Lung microvascular endothelial cell (primary cell): Measurements from ENCODE around the gene TXNDC17. TPM values are rescaled to one million over a fixed set of nuclear protein-coding genes. Genes with fewer than 3 reads are reported as not detected.
"Not testable (repeated sequence)": the region's sequence is repeated elsewhere in the genome, so short reads cannot be mapped to it uniquely, and the experiment has no call there.

Source experiments
- DNase-seq, 2 donors: peaks; one replicate each; pipeline versions ENCODE4 v3.0.0 to v3.0.0-alpha.2; 2010; ENCODE audit warnings: low read depth in 2 of 2
- total RNA-seq: library from RNA; depleted of rRNA; stranded (reverse); fragments of >200 nt; gene quantifications from 2 replicates; pipeline ENCODE4 v1.2.1, GENCODE V29; 2014

Gene TXNDC17
- total RNA-seq, 1 donor from 2014 or later = 73.2 TPM

DNA sequence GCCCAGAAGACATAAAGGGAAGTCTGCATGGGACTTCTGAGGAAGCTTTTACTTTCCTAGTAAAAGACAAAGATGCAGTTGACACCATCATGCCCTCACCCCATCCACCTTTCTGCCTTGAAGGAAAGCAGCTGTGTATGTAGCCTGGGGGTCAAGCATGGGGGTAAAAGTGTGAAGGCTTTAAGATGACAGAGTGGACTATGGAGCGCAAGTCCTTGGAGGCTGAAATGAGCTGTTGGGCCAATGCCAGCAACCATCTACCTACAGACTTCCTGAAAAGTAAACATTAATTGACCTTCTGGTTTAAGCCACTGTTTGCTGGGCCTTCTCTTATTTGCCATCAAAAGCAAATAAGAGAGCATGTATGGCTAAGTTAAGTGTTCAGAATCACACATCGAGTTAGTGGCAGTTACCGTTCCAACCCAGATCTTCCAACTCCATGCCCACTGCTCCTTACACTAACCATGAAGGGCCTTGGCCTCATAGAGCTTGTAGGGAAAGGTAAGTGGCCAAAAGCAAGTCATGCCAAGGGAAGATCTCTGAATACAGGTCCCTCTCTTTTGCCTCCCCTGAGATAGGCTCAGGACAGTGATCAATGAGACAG is 42.3 kb downstream of the TXNDC17 start:
- no peak for DNase-seq

DNA sequence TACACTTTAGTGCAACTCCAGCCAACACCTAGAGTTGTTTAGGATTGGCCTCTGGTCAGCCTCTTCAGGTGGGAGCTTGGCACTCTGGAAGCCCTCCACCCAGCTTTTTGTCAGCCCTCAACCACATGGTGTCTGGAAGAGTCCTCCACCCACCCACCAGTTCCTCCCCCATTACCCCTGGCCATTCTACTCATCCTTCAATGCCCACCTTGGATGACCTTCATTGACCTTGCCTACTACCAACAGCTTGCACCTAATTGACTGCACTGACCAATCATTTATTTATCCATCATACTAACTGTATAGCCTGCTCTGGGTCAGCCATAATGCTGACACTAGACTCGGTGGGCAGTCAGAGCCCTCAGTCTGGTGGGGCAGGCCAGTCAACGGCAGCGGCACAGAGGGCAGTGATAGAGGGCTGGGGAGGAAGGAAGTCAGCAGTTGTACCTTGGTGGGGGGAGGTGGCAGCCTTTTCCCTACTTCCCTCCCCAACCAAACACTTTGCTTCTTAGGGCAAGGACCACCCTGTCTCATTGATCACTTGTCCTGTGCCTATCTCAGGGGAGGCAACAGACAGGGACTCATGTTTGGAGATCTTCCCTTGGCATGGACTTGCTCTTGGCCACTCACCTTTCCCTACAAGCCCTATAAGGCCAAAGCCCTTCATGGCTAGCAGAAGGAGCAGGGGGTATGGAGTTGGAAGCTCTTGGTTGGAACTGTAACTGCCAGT is 43.0 kb downstream of the TXNDC17 start:
- DNase-seq = no peak

DNA sequence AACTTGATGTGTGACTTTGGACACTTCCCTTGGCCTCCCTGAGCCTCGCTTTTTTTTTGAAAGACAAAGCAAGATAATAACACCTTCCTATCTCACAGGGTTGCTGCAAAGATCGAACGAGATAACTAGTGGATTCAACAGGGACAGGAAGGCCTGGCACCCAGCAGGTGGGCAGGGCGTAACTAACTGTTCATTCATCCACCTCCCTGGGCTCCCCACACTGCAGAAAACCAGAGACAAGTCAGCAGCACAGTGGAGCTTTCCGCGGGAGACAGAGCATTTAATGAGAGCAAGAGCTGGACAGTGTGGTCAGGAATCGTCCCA is 43.6 kb downstream of the TXNDC17 start:
- no peak for DNase-seq

DNA sequence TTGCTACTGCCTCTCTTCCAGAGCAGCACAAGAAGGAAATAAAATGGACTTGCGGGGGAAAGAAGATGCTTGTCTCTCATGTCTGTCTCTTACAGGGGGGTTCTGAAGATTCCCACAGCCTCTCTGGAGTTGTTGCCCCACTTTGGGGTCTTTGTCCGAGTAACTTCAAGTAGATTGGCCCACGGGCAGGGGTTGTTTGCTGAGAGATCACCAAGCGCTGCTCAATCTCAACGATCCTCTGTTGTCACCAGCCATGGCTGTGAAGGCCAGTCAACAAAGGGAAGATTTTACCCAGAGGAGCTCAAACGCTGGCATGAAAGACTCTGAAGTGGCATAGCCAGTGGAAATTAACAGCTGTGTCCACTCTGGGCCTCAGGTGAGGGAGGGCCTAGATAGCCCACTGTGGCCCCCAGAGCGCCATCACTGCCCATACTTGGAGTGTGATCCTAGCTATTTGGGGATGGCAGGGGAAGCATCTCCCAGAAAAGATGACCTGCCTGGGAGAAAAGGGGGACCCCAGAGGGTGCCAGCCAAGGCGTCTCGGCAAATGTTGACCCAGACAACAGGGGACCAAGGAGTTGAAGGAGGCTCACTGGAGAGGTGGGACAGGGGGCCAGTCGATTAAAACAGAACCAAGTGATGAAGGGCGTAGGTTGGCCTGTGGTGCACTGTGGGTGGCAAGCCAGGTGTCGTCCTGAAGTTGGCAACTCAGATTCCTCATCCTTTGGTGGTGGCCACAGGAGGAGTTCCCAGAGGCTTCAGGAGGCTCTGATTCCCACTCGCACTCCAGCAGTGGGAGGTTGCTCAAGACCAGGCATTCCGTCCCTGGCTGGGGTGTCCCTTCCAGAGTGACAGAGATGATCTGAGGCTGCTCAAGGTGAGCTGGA is 44.3 kb downstream of the TXNDC17 start:
- DNase-seq = no peak

DNA sequence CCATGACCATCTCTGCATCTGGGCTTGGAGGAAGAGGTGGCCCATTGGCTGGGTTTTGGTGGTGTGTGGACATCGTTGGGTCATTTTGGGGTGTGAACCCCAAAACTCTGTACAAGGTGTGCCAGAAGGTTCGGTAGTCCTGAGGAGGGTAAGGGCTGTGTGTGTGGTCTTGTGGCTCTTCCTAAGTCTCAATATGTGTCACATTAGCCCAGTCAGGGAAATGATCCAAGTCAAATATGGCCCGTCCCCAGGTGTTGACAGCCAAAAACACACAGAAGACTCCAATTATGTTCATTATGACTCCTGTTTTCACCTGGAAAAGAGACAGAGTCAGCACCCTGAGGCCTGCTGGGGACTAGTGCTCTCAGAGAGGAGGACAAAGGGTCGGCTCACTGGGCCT is 45.2 kb downstream of the TXNDC17 start:
- no peak for DNase-seq

DNA sequence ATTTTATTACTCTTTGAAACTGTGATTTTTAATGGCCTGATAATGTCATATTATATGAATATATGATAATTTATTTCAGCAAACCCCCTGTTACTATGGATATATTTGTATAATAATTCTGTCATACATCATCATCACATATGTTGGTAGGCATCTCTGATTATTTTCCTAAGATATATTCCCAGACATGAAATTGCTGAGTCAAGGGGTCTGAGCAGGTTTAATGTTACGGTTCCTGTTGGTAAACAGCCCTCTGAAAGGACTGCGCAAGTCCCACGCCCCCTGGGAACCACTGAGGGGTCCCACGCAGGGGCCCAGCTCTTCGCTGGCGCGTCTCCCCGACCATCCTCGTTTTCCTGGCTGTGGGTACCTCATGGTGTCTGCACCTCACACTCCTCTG is 48.1 kb downstream of the TXNDC17 start:
- DNase-seq = no peak

DNA sequence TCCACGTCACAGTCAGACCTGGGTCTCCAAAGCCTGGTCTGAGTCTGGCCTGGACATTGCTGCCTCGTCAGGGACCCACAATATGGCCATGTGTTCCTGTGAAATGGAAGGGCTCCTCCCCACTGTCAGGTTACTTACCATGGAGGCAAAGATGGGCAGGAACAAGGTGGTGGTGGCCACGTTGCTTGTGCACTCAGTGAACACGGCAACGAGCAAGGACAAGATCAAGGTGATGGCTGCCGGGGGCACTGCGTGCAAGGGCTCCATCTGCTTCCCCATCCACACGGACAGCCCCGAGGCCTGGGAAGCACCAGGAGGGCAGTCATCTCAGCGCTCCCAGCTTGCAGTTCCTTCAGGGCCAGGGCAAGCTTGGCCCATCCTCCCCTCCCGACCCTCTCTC is 49.8 kb downstream of the TXNDC17 start:
- DNase-seq = no peak

DNA sequence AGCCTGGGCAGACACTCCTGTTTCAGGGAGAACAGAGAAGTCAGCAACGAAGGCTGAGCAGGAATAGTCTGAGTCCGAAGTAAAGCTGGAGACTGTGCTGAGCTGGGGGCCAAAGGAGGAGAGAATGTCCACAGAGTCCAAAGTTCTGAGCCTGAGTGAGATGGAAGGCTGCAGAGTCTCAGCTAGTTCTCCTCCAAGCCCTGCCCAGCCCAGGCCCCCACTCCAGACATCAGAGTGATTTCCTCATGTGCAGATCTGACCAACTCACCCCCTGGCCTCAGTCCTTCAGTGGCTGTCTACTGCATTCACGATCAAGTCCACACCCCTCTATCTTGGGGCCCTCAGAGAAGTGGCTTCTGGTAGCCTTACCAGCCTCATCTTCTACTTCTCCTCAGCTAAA is 50.7 kb downstream of the TXNDC17 start:
- no peak for DNase-seq

DNA sequence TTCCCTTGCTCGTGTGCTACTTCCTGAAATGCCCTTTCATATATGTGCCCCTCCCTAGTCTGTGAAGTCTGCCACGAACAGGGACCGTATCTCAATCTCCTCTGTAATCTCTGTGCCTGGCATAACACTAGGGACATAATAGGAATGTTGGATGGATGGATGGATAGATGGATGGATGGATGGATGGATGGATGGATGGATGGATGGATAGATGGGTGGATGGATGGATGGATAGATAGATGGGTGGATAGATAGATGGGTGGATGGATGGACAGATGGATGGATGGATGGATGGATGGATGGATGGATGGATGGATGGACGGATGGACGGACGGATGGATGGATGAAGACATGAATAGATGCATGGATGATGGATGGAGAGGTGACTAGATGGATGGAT is 51.1 kb downstream of the TXNDC17 start:
- DNase-seq = not testable (repeated sequence)

Other genes starting within 250 kb of the TXNDC17 start
- gene AIPL1, start 205.9 kb upstream of the TXNDC17 start, total RNA-seq = not detected in 2 replicates
- gene PIMREG, start 196.6 kb upstream of the TXNDC17 start, total RNA-seq = 4.6 and 10.5 TPM in 2 replicates
- gene PITPNM3, start 84.5 kb upstream of the TXNDC17 start, total RNA-seq = 0.20 and 0.22 TPM in 2 replicates
- gene KIAA0753, start 349 bp upstream of the TXNDC17 start, total RNA-seq = 5.4 and 7.7 TPM in 2 replicates
- gene MED31, start 10.5 kb downstream of the TXNDC17 start, total RNA-seq = 5.7 and 6.7 TPM in 2 replicates
- gene C17orf100, start 10.7 kb downstream of the TXNDC17 start, total RNA-seq = 0.22 and 0.40 TPM in 2 replicates
- 0.20 and 0.22 TPM in 2 replicates for gene SLC13A5, start 72.3 kb downstream of the TXNDC17 start, total RNA-seq
- gene XAF1, start 115.0 kb downstream of the TXNDC17 start, total RNA-seq = 0.79 and 2.6 TPM in 2 replicates
- 1.3 and 6.9 TPM in 2 replicates for gene FBXO39, start 135.2 kb downstream of the TXNDC17 start, total RNA-seq
- not detected in 2 replicates for gene TEKT1, start 190.7 kb downstream of the TXNDC17 start, total RNA-seq